IMR-90 (cell line): Measurements from ENCODE around the gene WASF1. TPM values are rescaled to one million over a fixed set of nuclear protein-coding genes. Genes with fewer than 3 reads are reported as not detected.

Experiments
- ATAC-seq: fragments of 200-7000 bp; cut with Tn5 transposase; 2 replicates; pipeline ENCODE4 v1.9.1; 2020; ENCODE audit warnings: low read depth, mild to moderate bottlenecking, moderate library complexity
- BruUV-seq: library from RNA; stranded (reverse); fragments of 400-500 nt; replicated peaks from 2 replicates; lab custom pipeline; 2021; lab: Mats Ljungman, UMichigan
- CTCF ChIA-PET: fragments of 300-600 bp; formaldehyde crosslinking; extraction: SDS; loops from one replicate; lab custom pipeline; 2021; ENCODE audit warnings: antibody characterized with exemption; lab: Yijun Ruan, JAX
- POLR2A ChIA-PET: fragments of 300-600 bp; sonication (Branson Sonifier 250); formaldehyde crosslinking; loops from one replicate; lab custom pipeline; 2022; ENCODE audit warnings: antibody characterized with exemption; ENCODE audit not compliant: unreplicated experiment; lab: Charles Lee
- DNase-seq: peaks from one replicate; pipeline ENCODE4 v3.0.0; 2013
- H2AFZ ChIP-seq: replicated peaks from 2 replicates; pipeline ENCODE3; 2013; ENCODE audit warnings: low read length, mild to moderate bottlenecking; ENCODE audit not compliant: poor library complexity
- H2AK5ac ChIP-seq: 2 replicates; pipeline ENCODE4 v1.6.1; 2013; ENCODE audit warnings: low read depth, low read length, inconsistent platforms
- H2AK9ac ChIP-seq: replicated peaks from 2 replicates; pipeline ENCODE3; 2013; ENCODE audit warnings: mild to moderate bottlenecking, low read depth, low read length, moderate library complexity; ENCODE audit not compliant: poor library complexity
- H2BK120ac ChIP-seq: 2 replicates; pipeline ENCODE4 v1.6.1; 2013; ENCODE audit warnings: low read depth, low read length, inconsistent platforms
- H2BK15ac ChIP-seq: 3 replicates; pipeline ENCODE4 v1.6.1; 2013; ENCODE audit warnings: low read depth, low read length, inconsistent platforms
- H2BK20ac ChIP-seq: 2 replicates; pipeline ENCODE4 v1.6.1; 2013; ENCODE audit warnings: low read depth, mild to moderate bottlenecking, inconsistent platforms, low read length, moderate library complexity
- H2BK5ac ChIP-seq: 2 replicates; pipeline ENCODE4 v1.6.1; 2013; ENCODE audit warnings: mild to moderate bottlenecking, low read depth, low read length, inconsistent platforms; ENCODE audit not compliant: poor library complexity, severe bottlenecking
- H3K14ac ChIP-seq: replicated peaks from 2 replicates; pipeline ENCODE4 v1.6.1; 2013; ENCODE audit warnings: low read depth, low read length, inconsistent platforms
- H3K18ac ChIP-seq: 2 replicates; pipeline ENCODE4 v1.6.1; 2013; ENCODE audit warnings: low read depth, low read length, control low read depth
- H3K23ac ChIP-seq: 2 replicates; pipeline ENCODE4 v1.6.1; 2013; ENCODE audit warnings: low read depth, low read length, inconsistent platforms
- H3K27ac ChIP-seq: 2 replicates; pipeline ENCODE4 v1.5.1; 2013; ENCODE audit warnings: mild to moderate bottlenecking, control low read depth, low read length; ENCODE audit not compliant: insufficient read depth
- H3K27me3 ChIP-seq: 2 replicates; pipeline ENCODE4 v1.6.1; 2013; ENCODE audit warnings: low read length; ENCODE audit not compliant: control insufficient read depth, insufficient read depth
- H3K36me3 ChIP-seq: 2 replicates; pipeline ENCODE4 v1.6.1; 2013; ENCODE audit warnings: low read length, mixed read lengths; ENCODE audit not compliant: control insufficient read depth, insufficient read depth
- H3K4ac ChIP-seq: 2 replicates; pipeline ENCODE4 v1.6.1; 2013; ENCODE audit warnings: low read depth, low read length, inconsistent platforms
- H3K4me1 ChIP-seq: 2 replicates; pipeline ENCODE4 v1.6.1; 2013; ENCODE audit warnings: low read length, mixed read lengths; ENCODE audit not compliant: control insufficient read depth, insufficient read depth
- H3K4me2 ChIP-seq: 2 replicates; pipeline ENCODE4 v1.6.1; 2013; ENCODE audit warnings: low read depth, mild to moderate bottlenecking, control low read depth, low read length, moderate library complexity
- H3K4me3 ChIP-seq: 2 replicates; pipeline ENCODE4 v1.5.1; 2013; ENCODE audit warnings: low read depth, mild to moderate bottlenecking, control low read depth, low read length, moderate library complexity; ENCODE audit not compliant: insufficient read depth
- H3K56ac ChIP-seq: 2 replicates; pipeline ENCODE4 v1.6.1; 2013; ENCODE audit warnings: low read length, inconsistent platforms; ENCODE audit not compliant: insufficient read depth; ENCODE audit errors: extremely low read depth
- H3K79me1 ChIP-seq, 2 experiments: 2 replicates each; pipeline ENCODE4 v1.6.1; 2013; ENCODE audit warnings: low read length in 2 of 2, inconsistent platforms in 1 of 2, low read depth in 1 of 2
- H3K9ac ChIP-seq: 2 replicates; pipeline ENCODE4 v1.6.1; 2013; ENCODE audit warnings: low read depth, low read length, control low read depth
- H3K9me1 ChIP-seq: 2 replicates; pipeline ENCODE4 v1.6.1; 2013; ENCODE audit warnings: low read length, inconsistent platforms; ENCODE audit not compliant: insufficient read depth
- H3K9me3 ChIP-seq: 2 replicates; pipeline ENCODE4 v1.6.1; 2013; ENCODE audit warnings: low read length; ENCODE audit not compliant: control insufficient read depth, insufficient read depth
- H4K20me1 ChIP-seq: 2 replicates; pipeline ENCODE4 v1.6.1; 2013; ENCODE audit warnings: low read length, inconsistent platforms; ENCODE audit not compliant: insufficient read depth
- H4K5ac ChIP-seq: 2 replicates; pipeline ENCODE4 v1.6.1; 2013; ENCODE audit warnings: mild to moderate bottlenecking, low read depth, low read length, control low read depth
- H4K8ac ChIP-seq, 2 experiments: 2 replicates each; pipeline ENCODE4 v1.6.1; 2013; ENCODE audit warnings: low read depth in 2 of 2, low read length in 2 of 2, control low read depth in 1 of 2, inconsistent platforms in 1 of 2
- H4K91ac ChIP-seq: 2 replicates; pipeline ENCODE4 v1.6.1; 2013; ENCODE audit warnings: low read depth, low read length, inconsistent platforms; ENCODE audit not compliant: insufficient read depth
- FOS ChIP-seq: fragments of 150-350 bp; IDR thresholded peaks from 2 replicates; pipeline ENCODE4 v1.6.1; 2016; ENCODE audit warnings: low read depth, low read length
- POLR2A ChIP-seq: IDR thresholded peaks from 2 replicates; pipeline ENCODE4 v1.6.1; 2012; ENCODE audit warnings: mild to moderate bottlenecking, low read depth, low read length
- RAD21 ChIP-seq: IDR thresholded peaks from 2 replicates; pipeline ENCODE4 v1.6.1; 2012; ENCODE audit warnings: low read length, improper control_type of control experiment
- WGBS, 2 experiments: methylation state at CpG; one replicate each; pipeline versions ENCODE4 v1.1.5 to v1.1.7; 2013; ENCODE audit warnings: missing lambda C conversion rate in 2 of 2; ENCODE audit not compliant: insufficient read length in 1 of 2; ENCODE audit errors: extremely low coverage in 2 of 2; 5-methylcytosine and 5-hydroxymethylcytosine counted together
- dilution Hi-C: fragments of 300-500 bp; cut with HindIII; formaldehyde crosslinking; loops from one replicate; pipeline ENCODE4 v1.14.3; 2018; ENCODE audit warnings: low sequenced_read_pairs; ENCODE audit not compliant: unreplicated experiment
- in situ Hi-C: fragments of 300-500 bp; cut with MboI; formaldehyde crosslinking; loops from 3 replicates; pipeline ENCODE4 v1.14.3; 2019; ENCODE audit warnings: low sequenced_read_pairs, inconsistent platforms, mixed read lengths
- intact Hi-C: fragments of 100-400 bp; cut with micrococcal nuclease; formaldehyde crosslinking; loops from 2 replicates; pipeline ENCODE4 v1.10.0; 2022
- polyA plus RNA-seq, 3 experiments: library from polyadenylated mRNA; depleted of rRNA; stranded (reverse); fragments of >200 nt; gene quantifications; 2 replicates each; pipeline ENCODE4 v1.2.3, GENCODE V29; 2012; ENCODE audit warnings: low replicate concordance in 1 of 3
- total RNA-seq: library from RNA; depleted of rRNA; stranded (reverse); fragments of >200 nt; gene quantifications from 2 replicates; pipeline ENCODE4 v1.2.3, GENCODE V29; 2012
- TF ChIP-seq, protein P1 (sequence below): fragments of 150-350 bp; IDR thresholded peaks from 2 replicates; pipeline ENCODE4 v1.6.1; 2016; ENCODE audit warnings: low read depth, mild to moderate bottlenecking, low read length, moderate library complexity, borderline replicate concordance
- TF ChIP-seq, protein P2 (sequence below): fragments of 150-350 bp; IDR thresholded peaks from 2 replicates; pipeline ENCODE4 v1.6.1; 2017; ENCODE audit warnings: mild to moderate bottlenecking, antibody characterized with exemption, low read length, low read depth

Gene WASF1
- total and polyA plus RNA-seq, 2 of the 4 experiments (the other 2 are of a cell fraction) = 3.0 to 17.3 TPM

- Histone ChIP-seq H2BK15ac (no peak overlapping the region), H3K56ac (no peak overlapping the region), H3K14ac (no peak overlapping the region), H2AK5ac (no peak overlapping the region), H3K4me2 (no peak overlapping the region), H3K9ac (no peak overlapping the region), H2BK5ac (no peak overlapping the region), H3K9me3 (no peaks in the 10 kb centered on the region), H4K20me1 (no peaks in the 10 kb centered on the region), H3K23ac (no peak overlapping the region), H3K4ac (no peak overlapping the region), H4K91ac (no peak overlapping the region), H2AK9ac (no peak overlapping the region), H3K27ac (no peak overlapping the region), H2AFZ (no peak overlapping the region), H3K4me3 (no peak overlapping the region), H3K18ac (no peak overlapping the region), H4K8ac (no peak overlapping the region), H3K4me1 (no peaks in the 10 kb centered on the region), H2BK20ac (no peak overlapping the region), H2BK120ac (no peak overlapping the region), H3K9me1 (no peaks in the 10 kb centered on the region), H3K79me1 (no peaks in the 10 kb centered on the region), H3K36me3 (no peaks in the 10 kb centered on the region), H3K27me3 (peaks cover 24% of the 10 kb centered on the region), H4K5ac (no peak overlapping the region)
- POLR2A ChIA-PET = no interaction called here
- CTCF ChIA-PET = interaction anchor here (1.6 kb wide), 1 partner anchor 16 kb away, joined by 5 read pairs; no protein-coding TSS in a partner anchor
- TF ChIP-seq, protein P1, sequence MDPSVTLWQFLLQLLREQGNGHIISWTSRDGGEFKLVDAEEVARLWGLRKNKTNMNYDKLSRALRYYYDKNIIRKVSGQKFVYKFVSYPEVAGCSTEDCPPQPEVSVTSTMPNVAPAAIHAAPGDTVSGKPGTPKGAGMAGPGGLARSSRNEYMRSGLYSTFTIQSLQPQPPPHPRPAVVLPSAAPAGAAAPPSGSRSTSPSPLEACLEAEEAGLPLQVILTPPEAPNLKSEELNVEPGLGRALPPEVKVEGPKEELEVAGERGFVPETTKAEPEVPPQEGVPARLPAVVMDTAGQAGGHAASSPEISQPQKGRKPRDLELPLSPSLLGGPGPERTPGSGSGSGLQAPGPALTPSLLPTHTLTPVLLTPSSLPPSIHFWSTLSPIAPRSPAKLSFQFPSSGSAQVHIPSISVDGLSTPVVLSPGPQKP = no peak
- no peak for TF ChIP-seq RAD21
- no peak for TF ChIP-seq FOS
- TF ChIP-seq, protein P2, sequence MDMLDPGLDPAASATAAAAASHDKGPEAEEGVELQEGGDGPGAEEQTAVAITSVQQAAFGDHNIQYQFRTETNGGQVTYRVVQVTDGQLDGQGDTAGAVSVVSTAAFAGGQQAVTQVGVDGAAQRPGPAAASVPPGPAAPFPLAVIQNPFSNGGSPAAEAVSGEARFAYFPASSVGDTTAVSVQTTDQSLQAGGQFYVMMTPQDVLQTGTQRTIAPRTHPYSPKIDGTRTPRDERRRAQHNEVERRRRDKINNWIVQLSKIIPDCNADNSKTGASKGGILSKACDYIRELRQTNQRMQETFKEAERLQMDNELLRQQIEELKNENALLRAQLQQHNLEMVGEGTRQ = no peak
- TF ChIP-seq POLR2A = no peak
- BruUV-seq = no TSS peak
- in situ Hi-C loops = no loop called here
- dilution Hi-C loops = no loop called here
- WGBS, 2 experiments = no CpG with 5 or more reads among the region's 3 CpGs
- DNase-seq (no peak), ATAC-seq (no peak)
- intact Hi-C loops = no loop called here
These were observed 124.1 kb downstream of the WASF1 start for GRCh38 chr6:110055387-110055735.
